H1 (cell line): ENCODE data around the gene CDYL2. TPM values are rescaled to one million over a fixed set of nuclear protein-coding genes. Genes with fewer than 3 reads are reported as not detected.

Experiments
- CEBPB ChIP-seq: IDR thresholded peaks from 2 replicates; pipeline ENCODE4 v1.6.1; 2012; ENCODE audit warnings: low read depth, low read length
- SRF ChIP-seq: IDR thresholded peaks from 2 replicates; pipeline ENCODE4 v1.6.1; 2011; ENCODE audit warnings: mild to moderate bottlenecking, low read depth, low read length, moderate library complexity
- polyA plus RNA-seq, 7 experiments: library from polyadenylated mRNA; depleted of rRNA in 3 of 7; stranded (reverse) in 5 of 7; unstranded in 2 of 7; fragments of >200 nt in 5 of 7; fragments of 200-250 nt in 2 of 7; gene quantifications; 1 replicate in 5 of 7; 2 replicates in 1 of 7; 4 replicates in 1 of 7; pipeline versions ENCODE4 v1.2.1 to v1.2.3, GENCODE V29; 2011 to 2013; ENCODE audit warnings: missing spikeins in 2 of 7, mixed read lengths in 2 of 7
- total RNA-seq: library from RNA; stranded (reverse); fragmentation: NEBNext Ultra II Directional; extraction: Animal tissue kit (Norgen Biotek cat#: 25700); gene quantifications from 2 replicates; pipeline ENCODE4 v1.2.1, GENCODE V29; 2021
- TF ChIP-seq, protein P1 (sequence below): fragments of 300-600 bp; sonication (generic); IDR thresholded peaks from 2 replicates; pipeline ENCODE4 v1.7.1; 2012; ENCODE audit warnings: low read length, moderate library complexity, mild to moderate bottlenecking, inconsistent platforms; ENCODE audit not compliant: insufficient replicate concordance

Gene CDYL2
- total and polyA plus RNA-seq, 2 of the 8 experiments (the other 6 are each of a cell fraction or from before 2014, with no cell fraction given) = 0.33 to 5.3 TPM

DNA sequence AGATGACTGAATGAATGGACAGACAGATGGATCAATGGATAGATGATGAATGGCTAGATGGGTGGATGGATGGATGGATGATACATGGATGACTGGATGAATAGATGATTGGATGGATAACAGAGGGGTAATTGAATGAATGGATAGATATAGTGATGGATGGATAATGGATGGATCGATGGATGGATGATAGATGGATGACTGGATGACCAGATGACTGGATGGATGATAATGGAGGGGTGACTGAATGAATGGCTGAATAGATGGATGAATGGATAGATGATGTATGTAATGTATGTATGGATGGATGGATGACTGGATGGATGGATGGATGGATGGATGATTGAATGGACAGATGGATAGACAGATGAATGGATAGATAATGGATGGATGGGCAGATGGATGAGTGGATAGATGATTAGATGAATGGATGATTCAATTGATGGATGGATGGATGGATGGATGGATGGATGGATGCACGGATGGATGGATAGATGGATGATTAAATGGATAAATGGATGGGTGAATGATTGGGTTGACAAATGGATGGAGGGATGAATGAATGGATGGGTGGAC lies 87.7 kb downstream of the CDYL2 start (continued):
- TF ChIP-seq, protein P1, sequence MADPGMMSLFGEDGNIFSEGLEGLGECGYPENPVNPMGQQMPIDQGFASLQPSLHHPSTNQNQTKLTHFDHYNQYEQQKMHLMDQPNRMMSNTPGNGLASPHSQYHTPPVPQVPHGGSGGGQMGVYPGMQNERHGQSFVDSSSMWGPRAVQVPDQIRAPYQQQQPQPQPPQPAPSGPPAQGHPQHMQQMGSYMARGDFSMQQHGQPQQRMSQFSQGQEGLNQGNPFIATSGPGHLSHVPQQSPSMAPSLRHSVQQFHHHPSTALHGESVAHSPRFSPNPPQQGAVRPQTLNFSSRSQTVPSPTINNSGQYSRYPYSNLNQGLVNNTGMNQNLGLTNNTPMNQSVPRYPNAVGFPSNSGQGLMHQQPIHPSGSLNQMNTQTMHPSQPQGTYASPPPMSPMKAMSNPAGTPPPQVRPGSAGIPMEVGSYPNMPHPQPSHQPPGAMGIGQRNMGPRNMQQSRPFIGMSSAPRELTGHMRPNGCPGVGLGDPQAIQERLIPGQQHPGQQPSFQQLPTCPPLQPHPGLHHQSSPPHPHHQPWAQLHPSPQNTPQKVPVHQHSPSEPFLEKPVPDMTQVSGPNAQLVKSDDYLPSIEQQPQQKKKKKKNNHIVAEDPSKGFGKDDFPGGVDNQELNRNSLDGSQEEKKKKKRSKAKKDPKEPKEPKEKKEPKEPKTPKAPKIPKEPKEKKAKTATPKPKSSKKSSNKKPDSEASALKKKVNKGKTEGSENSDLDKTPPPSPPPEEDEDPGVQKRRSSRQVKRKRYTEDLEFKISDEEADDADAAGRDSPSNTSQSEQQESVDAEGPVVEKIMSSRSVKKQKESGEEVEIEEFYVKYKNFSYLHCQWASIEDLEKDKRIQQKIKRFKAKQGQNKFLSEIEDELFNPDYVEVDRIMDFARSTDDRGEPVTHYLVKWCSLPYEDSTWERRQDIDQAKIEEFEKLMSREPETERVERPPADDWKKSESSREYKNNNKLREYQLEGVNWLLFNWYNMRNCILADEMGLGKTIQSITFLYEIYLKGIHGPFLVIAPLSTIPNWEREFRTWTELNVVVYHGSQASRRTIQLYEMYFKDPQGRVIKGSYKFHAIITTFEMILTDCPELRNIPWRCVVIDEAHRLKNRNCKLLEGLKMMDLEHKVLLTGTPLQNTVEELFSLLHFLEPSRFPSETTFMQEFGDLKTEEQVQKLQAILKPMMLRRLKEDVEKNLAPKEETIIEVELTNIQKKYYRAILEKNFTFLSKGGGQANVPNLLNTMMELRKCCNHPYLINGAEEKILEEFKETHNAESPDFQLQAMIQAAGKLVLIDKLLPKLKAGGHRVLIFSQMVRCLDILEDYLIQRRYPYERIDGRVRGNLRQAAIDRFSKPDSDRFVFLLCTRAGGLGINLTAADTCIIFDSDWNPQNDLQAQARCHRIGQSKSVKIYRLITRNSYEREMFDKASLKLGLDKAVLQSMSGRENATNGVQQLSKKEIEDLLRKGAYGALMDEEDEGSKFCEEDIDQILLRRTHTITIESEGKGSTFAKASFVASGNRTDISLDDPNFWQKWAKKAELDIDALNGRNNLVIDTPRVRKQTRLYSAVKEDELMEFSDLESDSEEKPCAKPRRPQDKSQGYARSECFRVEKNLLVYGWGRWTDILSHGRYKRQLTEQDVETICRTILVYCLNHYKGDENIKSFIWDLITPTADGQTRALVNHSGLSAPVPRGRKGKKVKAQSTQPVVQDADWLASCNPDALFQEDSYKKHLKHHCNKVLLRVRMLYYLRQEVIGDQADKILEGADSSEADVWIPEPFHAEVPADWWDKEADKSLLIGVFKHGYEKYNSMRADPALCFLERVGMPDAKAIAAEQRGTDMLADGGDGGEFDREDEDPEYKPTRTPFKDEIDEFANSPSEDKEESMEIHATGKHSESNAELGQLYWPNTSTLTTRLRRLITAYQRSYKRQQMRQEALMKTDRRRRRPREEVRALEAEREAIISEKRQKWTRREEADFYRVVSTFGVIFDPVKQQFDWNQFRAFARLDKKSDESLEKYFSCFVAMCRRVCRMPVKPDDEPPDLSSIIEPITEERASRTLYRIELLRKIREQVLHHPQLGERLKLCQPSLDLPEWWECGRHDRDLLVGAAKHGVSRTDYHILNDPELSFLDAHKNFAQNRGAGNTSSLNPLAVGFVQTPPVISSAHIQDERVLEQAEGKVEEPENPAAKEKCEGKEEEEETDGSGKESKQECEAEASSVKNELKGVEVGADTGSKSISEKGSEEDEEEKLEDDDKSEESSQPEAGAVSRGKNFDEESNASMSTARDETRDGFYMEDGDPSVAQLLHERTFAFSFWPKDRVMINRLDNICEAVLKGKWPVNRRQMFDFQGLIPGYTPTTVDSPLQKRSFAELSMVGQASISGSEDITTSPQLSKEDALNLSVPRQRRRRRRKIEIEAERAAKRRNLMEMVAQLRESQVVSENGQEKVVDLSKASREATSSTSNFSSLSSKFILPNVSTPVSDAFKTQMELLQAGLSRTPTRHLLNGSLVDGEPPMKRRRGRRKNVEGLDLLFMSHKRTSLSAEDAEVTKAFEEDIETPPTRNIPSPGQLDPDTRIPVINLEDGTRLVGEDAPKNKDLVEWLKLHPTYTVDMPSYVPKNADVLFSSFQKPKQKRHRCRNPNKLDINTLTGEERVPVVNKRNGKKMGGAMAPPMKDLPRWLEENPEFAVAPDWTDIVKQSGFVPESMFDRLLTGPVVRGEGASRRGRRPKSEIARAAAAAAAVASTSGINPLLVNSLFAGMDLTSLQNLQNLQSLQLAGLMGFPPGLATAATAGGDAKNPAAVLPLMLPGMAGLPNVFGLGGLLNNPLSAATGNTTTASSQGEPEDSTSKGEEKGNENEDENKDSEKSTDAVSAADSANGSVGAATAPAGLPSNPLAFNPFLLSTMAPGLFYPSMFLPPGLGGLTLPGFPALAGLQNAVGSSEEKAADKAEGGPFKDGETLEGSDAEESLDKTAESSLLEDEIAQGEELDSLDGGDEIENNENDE = no peak
- no peak for TF ChIP-seq SRF
- no peak for TF ChIP-seq CEBPB
